ENCODE data around the gene ACOT7.

GRCh38 chr1:6282577-6283270 lies 110.8 kb downstream of the ACOT7 start:
- TF ChIP-seq SRF (IDR thresholded peaks at IDR 0.05; ENCODE audit: low read depth, low read length) (no peak), DMTF1 (CRISPR knock-in tag; IDR thresholded peaks at IDR 0.05) (no peak), ZNF441 (CRISPR knock-in tag; IDR thresholded peaks at IDR 0.05; ENCODE audit: borderline replicate concordance) (no peak), TGIF2 (CRISPR knock-in tag; IDR thresholded peaks at IDR 0.05) (no peak), GABPA (IDR thresholded peaks at IDR 0.05; ENCODE audit: low read depth, low read length) (no peak), GABPA (CRISPR knock-in tag; IDR thresholded peaks at IDR 0.05; ENCODE audit: low read depth) (no peak), RFX5 (IDR thresholded peaks at IDR 0.05; ENCODE audit: low read depth, low read length) (no peak), CSRNP2 (CRISPR knock-in tag; conservative IDR thresholded peaks at IDR 0.05; ENCODE audit: low read depth) (no peak)

Data from HepG2 (cell line).